ENCODE results near the gene PPP2CA. TPM values are rescaled to one million over a fixed set of nuclear protein-coding genes. Genes with fewer than 3 reads are reported as not detected.

The PPP2CA gene
- total and polyA plus RNA-seq, 2 of the 8 experiments (the other 6 are each of a cell fraction or from before 2014, with no cell fraction given): 75.0 to 205 TPM

GRCh38 chr5:134224888-134225779 lies 739 bp downstream of the PPP2CA start (continued):
- no peak for TF ChIP-seq SUZ12 (IDR thresholded peaks at IDR 0.05; ENCODE audit: low read length)
